GM19467 (cell line): ENCODE results near the gene E4F1.
"Not testable (repeated sequence)": the region's sequence is repeated elsewhere in the genome, so short reads cannot be mapped to it uniquely, and the experiment has no call there.

Source experiments
- ATAC-seq: cut with Tn5 transposase; IDR thresholded peaks from one replicate; pipeline ENCODE4 v1.9.1; 2021; ENCODE audit warnings: mild to moderate bottlenecking, moderate library complexity; ENCODE audit not compliant: unreplicated experiment

The E4F1 gene

DNA sequence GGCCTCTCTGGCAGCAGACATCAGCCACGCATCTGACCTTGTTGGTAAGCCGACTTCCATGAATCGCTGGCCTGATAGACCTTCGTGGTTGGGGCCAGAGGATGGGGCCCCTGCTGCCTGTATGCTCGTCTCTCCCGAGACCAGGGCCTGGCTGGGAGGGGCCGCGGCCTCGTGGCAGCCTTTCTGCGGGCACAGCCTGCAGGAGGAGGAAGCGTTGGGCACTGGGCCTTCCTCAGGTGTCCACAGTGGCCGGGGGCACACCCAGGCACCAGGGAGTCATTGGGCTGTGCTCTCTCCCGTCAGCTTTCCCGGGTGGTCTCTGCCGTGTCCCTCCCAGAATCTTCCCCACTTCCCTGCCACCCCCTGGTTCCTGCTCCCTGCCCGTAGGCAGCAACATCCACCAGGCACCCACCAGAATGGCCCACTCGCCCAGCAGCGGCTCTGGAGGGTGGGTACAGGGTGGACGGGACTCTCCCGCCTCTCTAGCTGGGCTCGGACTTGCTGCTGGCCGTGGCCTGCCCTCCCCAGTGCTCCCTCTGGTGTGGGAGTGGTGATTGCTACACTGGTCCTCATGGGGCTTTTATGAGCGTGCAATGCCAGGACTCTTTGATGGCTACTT lies 6.3 kb downstream of the E4F1 start:
- ATAC-seq = no peak

DNA sequence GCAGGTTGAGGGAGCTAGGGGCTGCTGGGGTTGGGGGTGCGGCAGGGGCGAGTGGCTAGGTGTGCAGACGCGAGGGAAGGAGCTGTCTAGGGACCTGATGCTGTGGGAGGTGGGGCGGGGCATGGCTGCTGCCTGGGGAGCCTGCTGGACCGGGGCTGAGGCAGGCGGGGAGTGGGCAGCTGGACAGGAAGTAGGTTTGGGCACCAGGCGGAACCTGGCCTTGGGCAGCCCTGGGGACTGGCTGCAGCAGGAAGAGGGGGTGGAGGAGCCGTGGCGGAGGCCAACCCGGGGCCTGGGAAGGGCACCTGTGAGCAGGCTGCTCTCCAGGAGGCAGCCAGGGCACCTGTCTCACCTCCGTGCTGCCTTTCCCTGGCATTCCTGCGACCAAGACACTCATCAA lies 7.0 kb downstream of the E4F1 start:
- ATAC-seq = no peak

DNA sequence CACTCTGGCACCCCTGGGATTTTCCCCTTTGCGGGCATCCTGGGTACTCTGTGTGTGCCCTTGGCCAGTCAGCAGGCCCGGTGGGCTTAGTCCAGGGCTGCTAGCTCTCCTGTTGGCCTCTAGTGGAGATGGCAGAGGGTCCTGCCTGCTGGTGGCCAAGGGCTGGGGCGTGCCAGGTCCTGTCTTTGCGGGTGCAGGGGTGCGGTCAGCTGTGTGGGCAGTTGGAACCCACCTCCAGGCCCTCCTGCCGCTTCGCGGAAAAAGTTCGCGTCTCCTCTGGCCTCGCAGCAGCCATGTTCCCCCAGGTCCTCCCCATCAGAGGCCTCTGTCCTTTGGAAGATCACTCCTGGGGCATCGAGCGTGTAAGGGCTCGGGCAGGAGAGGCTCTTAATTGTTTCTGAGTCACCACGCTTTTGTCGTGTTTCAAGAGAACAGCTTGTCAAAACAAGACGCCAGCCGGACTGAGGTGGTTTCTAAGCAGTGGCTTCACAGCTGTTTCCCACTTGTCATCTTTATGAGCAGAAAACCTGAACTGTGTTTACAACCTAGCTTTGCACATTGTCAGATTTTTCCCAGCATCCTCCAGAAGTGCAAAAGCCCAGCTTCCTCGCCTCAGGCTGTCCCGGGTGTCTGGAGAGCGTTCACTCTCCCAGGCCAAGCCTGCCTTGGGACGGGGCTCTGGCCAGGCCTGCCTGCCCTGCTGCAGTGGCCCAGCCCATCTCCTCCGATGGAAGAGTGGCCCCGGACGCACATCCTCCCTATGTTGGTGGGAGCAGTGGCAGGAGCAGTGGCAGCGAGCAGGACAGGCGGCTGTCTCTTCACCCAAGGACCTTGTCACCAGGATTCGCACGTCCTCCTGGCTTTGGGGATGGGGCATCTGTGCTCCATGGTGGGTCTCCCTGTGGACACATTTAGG lies 7.9 kb downstream of the E4F1 start:
- no peak for ATAC-seq

DNA sequence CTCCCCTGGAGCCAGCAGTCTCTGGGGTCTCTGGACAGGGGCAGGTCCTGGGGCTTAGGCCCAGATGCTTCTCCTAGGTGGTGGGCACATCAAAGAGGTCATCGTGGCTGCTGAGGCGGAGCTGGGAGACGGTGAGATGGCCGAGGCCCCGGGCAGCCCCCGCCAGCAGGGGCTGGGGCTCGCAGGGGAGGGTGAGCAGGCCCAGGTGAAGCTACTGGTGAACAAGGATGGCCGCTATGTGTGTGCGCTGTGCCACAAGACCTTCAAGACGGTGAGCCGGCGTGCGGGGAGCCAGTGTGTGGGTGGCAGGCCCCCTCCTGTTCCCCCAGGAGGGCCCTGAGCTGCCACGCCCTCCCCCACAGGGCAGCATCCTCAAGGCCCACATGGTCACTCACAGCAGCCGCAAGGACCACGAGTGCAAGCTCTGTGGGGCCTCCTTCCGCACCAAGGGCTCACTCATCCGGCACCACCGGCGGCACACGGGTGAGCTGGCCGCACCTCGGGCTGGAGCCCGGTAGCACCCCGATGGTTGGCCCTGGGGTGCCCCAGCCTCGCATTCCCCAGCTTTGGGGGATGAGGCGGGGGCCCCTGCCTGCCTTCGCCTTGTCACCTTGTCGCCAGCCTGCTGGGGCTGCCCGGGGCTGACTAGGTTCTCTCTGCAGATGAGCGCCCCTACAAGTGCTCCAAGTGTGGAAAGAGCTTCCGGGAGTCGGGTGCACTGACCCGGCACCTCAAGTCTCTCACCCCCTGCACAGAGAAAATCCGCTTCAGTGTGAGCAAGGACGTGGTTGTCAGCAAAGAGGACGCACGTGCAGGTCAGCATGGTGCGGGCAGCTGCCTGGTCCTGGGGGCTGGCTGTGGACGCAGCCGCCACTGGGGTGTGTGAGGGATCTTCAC lies 9.0 kb downstream of the E4F1 start:
- ATAC-seq = no peak

DNA sequence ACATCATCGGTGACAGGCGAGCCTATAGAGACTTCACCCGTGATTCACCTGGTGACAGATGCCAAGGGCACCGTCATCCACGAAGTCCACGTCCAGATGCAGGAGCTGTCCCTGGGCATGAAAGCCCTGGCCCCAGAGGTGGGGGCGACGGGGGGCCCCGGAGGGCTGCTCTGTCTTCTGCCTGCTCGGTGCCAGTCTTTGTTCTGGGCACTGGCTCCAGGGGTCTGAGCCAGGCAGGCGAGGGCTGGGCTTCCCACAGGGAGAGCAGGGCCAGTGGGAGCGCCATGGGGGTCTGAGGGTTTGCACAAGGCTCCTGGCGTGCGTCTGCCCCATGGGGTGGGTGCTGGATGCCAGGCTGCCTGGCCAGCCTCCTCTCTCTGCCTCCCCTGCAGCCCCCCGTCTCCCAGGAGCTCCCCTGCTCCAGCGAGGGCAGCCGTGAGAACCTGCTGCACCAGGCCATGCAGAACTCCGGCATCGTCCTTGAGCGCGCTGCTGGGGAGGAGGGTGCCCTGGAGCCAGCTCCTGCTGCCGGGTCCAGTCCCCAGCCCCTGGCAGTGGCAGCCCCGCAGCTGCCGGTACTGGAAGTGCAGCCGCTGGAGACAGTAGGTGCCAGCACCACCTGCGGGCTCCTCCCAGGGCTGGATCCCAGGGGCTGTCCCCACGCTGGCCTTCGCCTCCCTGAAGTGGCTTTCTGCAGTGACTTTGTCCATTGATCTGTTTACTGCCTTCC lies 9.8 kb downstream of the E4F1 start:
- ATAC-seq = no peak

DNA sequence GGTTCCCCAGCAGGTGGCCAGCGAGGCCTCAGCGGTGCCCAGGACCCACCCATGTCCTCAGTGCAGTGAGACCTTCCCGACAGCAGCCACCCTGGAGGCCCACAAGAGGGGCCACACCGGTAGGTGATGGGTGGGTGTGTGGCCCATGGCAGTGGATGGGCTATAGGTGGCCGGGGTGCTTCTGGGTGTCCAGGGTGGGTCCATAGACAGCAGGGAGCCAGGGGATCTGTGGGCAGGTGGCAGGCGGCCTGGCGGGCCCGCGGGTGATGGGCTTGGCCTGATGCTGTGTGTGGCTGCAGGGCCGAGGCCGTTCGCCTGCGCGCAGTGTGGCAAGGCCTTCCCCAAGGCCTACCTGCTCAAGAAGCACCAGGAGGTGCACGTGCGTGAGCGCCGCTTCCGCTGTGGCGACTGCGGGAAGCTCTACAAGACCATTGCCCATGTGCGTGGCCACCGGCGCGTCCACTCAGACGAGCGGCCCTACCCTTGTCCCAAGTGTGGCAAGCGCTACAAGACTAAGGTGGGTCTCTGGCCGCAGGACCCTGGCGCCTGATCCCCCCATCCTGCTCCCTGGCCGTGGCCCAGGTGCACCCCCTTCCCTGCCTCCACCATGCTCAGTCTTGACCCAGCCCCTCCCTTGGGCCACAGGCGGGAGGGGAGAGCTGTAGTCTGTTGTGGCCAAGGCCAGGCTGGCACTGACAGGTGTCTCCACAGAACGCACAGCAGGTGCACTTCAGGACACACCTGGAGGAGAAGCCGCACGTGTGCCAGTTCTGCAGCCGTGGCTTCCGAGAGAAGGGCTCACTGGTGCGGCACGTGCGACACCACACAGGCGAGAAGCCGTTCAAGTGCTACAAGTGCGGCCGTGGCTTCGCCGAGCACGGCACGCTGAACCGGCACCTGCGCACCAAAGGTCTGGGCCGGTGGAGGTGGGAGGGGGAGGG lies 10.8 kb downstream of the E4F1 start:
- ATAC-seq = no peak

DNA sequence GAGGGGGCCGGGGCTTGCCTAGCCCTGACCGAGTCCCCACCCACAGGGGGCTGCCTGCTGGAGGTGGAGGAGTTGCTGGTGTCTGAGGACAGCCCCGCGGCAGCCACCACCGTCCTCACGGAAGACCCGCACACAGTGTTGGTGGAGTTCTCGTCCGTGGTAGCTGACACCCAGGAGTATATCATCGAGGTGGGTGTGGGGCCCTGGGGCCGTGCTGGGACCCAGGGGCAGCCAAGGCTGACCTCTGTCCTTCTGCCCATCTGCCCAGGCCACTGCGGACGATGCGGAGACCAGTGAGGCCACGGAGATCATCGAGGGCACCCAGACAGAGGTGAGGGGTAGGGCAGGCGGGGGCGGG lies 11.4 kb downstream of the E4F1 start:
- ATAC-seq = no peak

DNA sequence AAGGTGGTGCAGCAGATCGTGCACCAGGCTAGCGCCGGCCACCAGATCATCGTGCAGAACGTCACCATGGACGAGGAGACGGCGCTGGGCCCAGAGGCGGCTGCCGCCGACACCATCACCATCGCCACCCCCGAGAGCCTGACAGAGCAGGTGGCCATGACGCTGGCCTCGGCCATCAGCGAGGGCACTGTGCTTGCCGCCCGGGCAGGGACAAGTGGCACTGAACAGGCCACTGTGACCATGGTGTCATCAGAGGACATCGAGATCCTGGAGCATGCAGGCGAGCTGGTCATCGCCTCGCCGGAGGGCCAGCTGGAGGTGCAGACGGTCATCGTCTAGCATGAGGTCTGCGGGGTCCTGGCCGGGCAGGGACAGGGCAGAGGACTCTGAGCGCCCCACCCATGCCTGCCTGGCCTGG lies 11.9 kb downstream of the E4F1 start:
- ATAC-seq = no peak

DNA sequence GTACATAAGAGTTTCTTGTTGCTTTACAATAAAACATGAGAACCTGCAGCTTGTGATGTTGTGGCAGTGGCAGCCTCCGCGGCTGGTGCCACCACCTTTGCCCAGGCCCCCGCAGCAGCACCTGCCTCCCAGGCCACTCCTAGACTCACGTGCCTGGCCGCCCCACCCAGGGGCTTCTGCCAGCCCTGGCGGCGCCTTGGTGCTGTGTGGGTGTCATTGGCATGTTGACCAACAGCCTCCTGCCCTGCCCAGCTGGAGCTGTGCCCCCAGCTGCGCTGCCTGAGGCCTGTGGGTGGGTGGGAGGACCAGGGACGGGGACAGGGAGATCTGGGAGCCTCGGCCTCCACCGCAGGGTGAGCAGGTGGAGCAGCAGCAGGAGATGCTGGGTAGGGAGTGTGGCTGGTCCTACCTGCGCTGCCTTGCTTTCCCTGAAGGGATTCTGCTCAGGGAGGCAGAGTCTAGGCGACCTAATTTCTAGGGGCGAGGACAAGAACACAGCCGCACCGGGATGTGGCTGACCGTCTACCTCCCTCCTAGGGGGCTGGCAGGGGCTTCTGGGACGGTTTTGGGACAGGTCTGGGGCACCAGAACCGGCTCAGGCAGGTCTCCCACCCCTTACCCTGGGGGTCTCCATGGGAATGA lies 12.4 kb downstream of the E4F1 start:
- ATAC-seq = no peak

DNA sequence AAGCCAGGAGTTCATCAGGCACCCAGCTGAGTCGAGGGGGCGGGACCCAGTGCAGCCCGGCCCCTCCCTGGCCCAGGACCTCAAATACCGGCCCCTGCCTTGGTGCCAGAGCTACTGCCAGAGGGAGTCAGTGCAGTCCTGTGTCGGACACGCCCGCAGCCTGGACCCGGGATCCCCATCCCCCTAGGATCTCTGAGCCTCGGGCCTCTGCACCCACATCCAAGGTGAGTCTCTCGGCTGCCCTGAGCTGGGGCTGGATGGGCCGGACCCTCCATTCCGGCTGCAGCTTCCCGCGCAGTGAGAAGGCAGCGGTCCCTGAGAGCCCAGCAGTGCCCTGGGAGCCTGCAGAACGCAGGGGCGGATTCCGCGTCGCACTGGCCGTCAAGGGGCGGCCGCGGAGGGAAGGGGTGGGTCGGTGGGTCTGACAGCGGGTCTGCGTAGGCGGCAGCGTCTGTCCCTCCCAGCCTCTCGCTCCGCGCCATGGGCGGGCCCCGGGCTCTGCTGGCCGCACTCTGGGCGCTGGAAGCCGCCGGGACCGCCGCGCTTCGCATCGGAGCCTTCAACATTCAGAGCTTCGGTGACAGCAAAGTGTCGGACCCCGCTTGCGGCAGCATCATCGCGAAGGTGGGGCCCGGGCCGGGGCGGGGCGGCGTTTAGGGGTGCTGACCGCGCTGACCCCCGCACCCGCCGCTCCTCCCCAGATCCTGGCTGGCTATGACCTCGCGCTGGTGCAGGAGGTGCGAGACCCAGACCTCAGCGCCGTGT lies 13.1 kb downstream of the E4F1 start, which contains the start of gene DNASE1L2:
Gene DNASE1L2, plus strand, starts transcription at position 108 of the 765 bp plus-strand sequence. Its CDS starts 373 bp downstream, at position 481.
- no peak for ATAC-seq

DNA sequence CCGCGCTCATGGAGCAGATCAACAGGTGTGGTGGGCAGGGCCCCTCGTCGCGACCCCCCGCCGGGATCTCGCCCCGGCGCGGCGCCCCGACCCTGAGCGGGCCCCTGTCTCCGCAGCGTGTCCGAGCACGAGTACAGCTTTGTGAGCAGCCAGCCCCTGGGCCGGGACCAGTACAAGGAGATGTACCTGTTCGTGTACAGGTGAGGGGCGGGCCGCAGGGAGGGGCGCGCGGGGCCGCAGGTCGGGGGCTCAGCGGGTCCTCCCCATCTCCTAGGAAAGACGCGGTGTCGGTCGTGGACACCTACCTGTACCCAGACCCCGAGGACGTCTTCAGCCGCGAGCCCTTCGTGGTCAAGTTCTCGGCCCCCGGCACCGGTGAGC lies 13.7 kb downstream of the E4F1 start:
- no peak for ATAC-seq

DNA sequence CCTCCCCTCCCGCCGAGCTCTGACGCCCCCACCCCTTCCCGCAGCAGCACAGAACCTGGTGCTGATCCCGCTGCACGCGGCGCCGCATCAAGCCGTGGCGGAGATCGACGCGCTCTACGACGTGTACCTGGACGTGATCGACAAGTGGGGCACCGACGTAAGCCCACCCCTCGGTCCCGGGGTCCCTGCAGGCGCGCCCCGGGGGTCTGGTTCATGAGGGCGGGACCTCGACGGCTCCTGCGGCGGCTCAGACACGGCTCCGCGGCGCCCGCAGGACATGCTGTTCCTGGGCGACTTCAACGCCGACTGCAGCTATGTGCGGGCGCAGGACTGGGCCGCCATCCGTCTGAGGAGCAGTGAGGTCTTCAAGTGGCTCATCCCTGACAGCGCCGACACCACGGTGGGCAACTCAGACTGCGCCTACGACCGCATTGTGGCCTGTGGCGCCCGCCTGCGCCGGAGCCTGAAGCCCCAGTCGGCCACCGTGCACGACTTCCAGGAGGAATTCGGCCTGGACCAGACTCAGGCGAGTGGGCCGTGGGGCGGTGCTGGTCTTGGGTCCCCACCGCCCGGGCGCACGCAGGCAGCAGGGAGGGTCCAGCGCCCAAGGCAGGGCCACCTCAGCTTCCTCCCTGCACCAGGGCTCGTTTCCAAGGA lies 14.2 kb downstream of the E4F1 start:
- ATAC-seq = no peak

DNA sequence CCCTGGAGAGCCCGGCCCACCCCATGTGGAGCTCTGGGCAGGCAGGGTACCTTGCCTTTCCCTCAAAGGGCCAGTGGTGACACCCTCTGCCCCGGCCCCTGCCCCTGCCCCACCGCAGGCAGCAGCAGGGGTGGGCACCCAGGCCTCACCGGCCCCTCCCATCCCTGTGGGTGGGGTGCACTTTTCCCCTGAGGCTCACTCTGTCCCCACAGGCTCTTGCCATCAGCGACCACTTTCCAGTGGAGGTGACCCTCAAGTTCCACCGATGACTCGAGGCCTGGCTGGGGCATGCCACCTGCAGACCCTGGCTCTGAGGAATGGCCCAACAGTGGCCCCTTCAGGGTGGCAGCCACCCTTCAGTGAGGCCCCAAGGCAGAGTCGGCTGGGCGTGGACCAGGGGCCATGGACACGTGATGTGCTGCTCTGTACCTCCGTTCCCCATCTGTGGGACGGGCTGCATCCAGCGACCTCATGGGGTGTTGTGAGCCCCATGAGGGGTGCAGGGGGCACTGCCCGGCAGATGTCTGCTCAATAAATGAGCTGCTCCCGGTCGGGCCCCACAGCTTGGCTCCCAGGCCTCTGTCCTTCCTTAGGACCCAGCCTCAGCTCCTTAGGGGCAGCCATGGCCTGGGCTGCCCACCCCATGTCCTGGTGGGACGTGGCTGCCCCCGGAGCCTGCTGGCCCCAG lies 14.9 kb downstream of the E4F1 start:
- no peak for ATAC-seq

DNA sequence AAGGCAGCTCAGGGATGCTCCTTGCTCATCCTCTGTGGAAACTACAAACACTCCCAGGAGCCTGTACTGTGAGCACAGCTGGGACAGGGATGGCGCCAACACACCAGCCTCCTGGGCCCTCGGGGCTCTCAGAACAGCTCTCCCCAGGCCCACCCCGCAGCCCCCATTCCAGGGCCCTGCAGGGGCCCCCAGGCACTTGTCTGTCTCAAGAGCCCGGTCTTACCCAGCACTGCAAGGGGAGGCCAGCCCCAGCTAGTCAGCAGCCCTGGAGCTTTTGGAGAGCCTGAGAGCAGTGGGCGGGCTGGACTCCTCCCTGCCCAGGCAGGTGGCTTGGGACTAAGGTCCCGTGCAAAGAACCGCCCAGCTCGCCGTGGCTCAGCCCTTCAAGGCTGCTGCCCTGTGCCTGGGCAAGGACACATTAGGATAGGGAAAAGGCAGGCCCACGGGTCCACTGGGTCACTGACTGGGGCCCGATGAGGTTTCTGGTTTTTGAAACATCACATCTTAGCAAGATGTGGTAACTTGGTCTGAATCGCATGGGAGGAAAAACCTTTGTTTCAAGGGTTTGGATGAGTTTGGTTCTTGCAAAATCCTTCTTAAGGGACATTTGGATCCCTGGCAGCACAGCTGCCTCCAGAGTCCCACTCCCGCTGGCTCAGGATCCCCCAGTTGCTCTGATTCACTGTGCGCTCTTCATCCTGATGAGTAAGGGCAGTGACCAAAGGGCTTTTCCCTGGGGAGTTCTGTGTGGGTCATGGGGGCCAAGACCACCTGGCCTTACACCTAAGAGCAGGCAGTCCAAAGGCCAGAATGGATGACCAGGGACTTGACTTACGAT lies 15.7 kb downstream of the E4F1 start:
- ATAC-seq = no peak

DNA sequence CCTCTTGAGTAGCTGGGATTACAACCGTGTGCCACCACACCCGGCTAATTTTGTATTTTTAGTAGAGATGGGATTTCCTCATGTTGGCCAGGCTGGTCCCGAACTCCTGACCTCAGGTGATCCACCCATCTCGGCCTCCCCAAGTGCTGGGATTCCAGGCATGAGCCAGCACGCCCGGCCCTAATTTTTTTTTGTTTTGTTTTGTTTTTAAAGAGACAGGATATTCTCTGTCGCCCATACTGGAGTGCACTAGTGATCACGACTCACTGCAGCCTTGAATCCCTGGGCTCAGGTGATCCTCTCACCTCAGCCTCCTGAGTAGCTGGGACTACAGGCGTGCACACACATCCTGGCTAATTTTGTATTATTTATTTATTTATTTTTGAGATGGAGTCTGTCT lies 16.9 kb downstream of the E4F1 start:
- not testable (repeated sequence) for ATAC-seq

DNA sequence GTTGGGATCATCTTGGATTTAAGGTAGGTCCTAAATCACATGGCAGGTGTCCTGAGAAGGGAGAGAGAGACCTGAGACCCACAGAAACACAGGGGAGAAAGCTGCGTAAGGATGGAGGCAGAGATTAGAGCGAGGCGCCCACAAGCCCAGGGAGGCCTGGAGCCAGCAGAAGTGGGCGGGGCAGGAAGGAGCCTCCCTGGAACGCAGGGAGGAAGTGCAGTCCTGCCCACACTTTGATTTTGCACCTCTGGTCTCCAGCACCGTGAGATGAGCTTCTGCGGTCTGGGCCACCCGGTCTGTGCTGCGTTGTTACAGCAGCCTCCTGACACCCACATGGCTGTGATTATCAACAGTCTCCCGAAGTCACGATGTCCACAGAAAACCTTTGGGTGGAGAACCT lies 19.2 kb downstream of the E4F1 start:
- ATAC-seq = no peak
